Esophagus squamous epithelium (tissue), 5 donors: ENCODE results near the gene TOX2. TPM values are rescaled to one million over a fixed set of nuclear protein-coding genes. Genes with fewer than 3 reads are reported as not detected.

ENCODE experiments used
- DNase-seq: peaks from one replicate; lab custom pipeline; 2025; lab: John Stamatoyannopoulos, UW
- H3K27ac ChIP-seq, 4 donors: fragments of 200-600 bp; sonication (generic); one replicate each; pipeline ENCODE4 v1.5.1; 2016 to 2019; ENCODE audit warnings: mild to moderate bottlenecking in 1 of 4
- H3K27me3 ChIP-seq, 4 donors: fragments of 200-600 bp; sonication (generic); 1 replicate in 3 of 4; 2 replicates in 1 of 4; pipeline versions ENCODE4 v1.5.1 to v1.6.0; 2017 to 2021; ENCODE audit warnings: antibody characterized with exemption in 1 of 4
- H3K36me3 ChIP-seq, 3 donors: fragments of 200-600 bp; sonication (generic); one replicate each; pipeline ENCODE4 v1.5.1; 2016 to 2019
- H3K4me1 ChIP-seq, 3 donors: fragments of 200-600 bp; sonication (generic); one replicate each; pipeline ENCODE4 v1.5.1; 2017 to 2019
- H3K4me3 ChIP-seq, 4 donors: fragments of 200-600 bp; sonication (generic); 1 replicate in 3 of 4; 2 replicates in 1 of 4; pipeline ENCODE4 v1.5.1; 2016 to 2019; ENCODE audit warnings: mild to moderate bottlenecking in 2 of 4, moderate library complexity in 1 of 4
- H3K9me3 ChIP-seq, 3 donors: fragments of 200-600 bp; sonication (generic); one replicate each; pipeline ENCODE4 v1.5.1; 2016 to 2019
- CTCF ChIP-seq, 6 experiments: fragments of 450-650 bp in 4 of 6; fragments of 200-600 bp in 2 of 6; sonication (generic) in 2 of 6; IDR thresholded peaks; one replicate each; pipeline ENCODE4 v1.5.1; 2016 to 2019; ENCODE audit warnings: antibody characterized with exemption in 6 of 6, mild to moderate bottlenecking in 4 of 6, moderate library complexity in 4 of 6
- POLR2A ChIP-seq, 4 donors: fragments of 450-650 bp; IDR thresholded peaks; one replicate each; pipeline ENCODE4 v1.6.1; 2017; ENCODE audit warnings: antibody characterized with exemption in 4 of 4, mild to moderate bottlenecking in 4 of 4, moderate library complexity in 3 of 4
- WGBS, 2 donors: methylation state at CpG; one replicate each; pipeline ENCODE4 v1.1.5; 2018; 5-methylcytosine and 5-hydroxymethylcytosine counted together
- intact Hi-C: fragments of 100-400 bp; cut with DNase I; formaldehyde crosslinking; loops from one replicate; pipeline ENCODE4 v1.15.0; 2022
- total RNA-seq, 4 donors: library from RNA; depleted of rRNA; stranded (reverse); fragments of >200 nt; gene quantifications; one replicate each; pipeline ENCODE4 v1.1.0, GENCODE V29; 2016
- donor health status: DM: yes; HTN: yes; CAD: no.

The TOX2 gene
- total RNA-seq, 4 donors from 2014 or later = 0.99 to 22.9 (median 3.1) TPM

GRCh38 chr20:44068316-44069201, 153.9 kb downstream of the TOX2 start:
- DNase-seq = no peak
- H3K4me3 ChIP-seq = no peak overlapping the region
- H3K27ac ChIP-seq = peak overlapping the region in 1 of 4 donors; percentile 49
- H3K4me1 ChIP-seq = no peaks in the 10 kb centered on the region
- TF ChIP-seq CTCF (IDR thresholded peaks at IDR 0.05) (no peak), POLR2A (IDR thresholded peaks at IDR 0.05) (no peak)
- peaks cover 0 to 5% (median 0%) of the 10 kb centered on the region in 4 donors for H3K27me3 ChIP-seq
- 74 to 81% methylated on average over 11 to 14 of the region's 30 CpGs for WGBS, 2 donors
- intact Hi-C loops = no loop called here
- H3K36me3 ChIP-seq = peaks cover 0 to 15% (median 0%) of the 10 kb centered on the region in 3 donors
- no peaks in the 10 kb centered on the region for H3K9me3 ChIP-seq

- Histone ChIP-seq H3K27ac (peak overlapping the region in 2 of 4 donors; percentile 10 to 63), H3K4me3 (peak overlapping the region in 1 of 4 donors; percentile 16), H3K9me3 (no peaks in the 10 kb centered on the region), H3K27me3 (peaks cover 0 to 5% (median 0%) of the 10 kb centered on the region in 4 donors), H3K4me1 (no peaks in the 10 kb centered on the region), H3K36me3 (peaks cover 0 to 15% (median 0%) of the 10 kb centered on the region in 3 donors)
- TF ChIP-seq CTCF (IDR thresholded peaks at IDR 0.05) (no peak), POLR2A (IDR thresholded peaks at IDR 0.05) (no peak)
- no peak for DNase-seq
- WGBS, 2 donors = 55 to 68% methylated on average over 23 of the region's 26 CpGs
- intact Hi-C loops = no loop called here
Measured at GRCh38 chr20:44069203-44070011, 154.8 kb downstream of the TOX2 start.

GRCh38 chr20:44070139-44070900, 155.7 kb downstream of the TOX2 start:
- WGBS, 2 donors = 62 to 64% methylated on average over 9 to 10 of the region's 17 CpGs
- H3K36me3 ChIP-seq = peaks cover 0 to 15% (median 0%) of the 10 kb centered on the region in 3 donors
- no peaks in the 10 kb centered on the region for H3K4me1 ChIP-seq
- peak overlapping the region in 1 of 4 donors; percentile 16 for H3K4me3 ChIP-seq
- no peaks in the 10 kb centered on the region for H3K9me3 ChIP-seq
- peaks cover 0 to 5% (median 0%) of the 10 kb centered on the region in 4 donors for H3K27me3 ChIP-seq
- peak overlapping the region in 1 of 4 donors; percentile 63 for H3K27ac ChIP-seq
- intact Hi-C loops = no loop called here
- DNase-seq = no peak
- TF ChIP-seq POLR2A (IDR thresholded peaks at IDR 0.05) = no peak
- no peak for TF ChIP-seq CTCF (IDR thresholded peaks at IDR 0.05)

- DNase-seq = no peak
- 74 to 86% methylated on average over 6 to 8 of the region's 10 CpGs for WGBS, 2 donors
- no peak for TF ChIP-seq CTCF (IDR thresholded peaks at IDR 0.05)
- TF ChIP-seq POLR2A (IDR thresholded peaks at IDR 0.05) = no peak
- no peaks in the 10 kb centered on the region for H3K9me3 ChIP-seq
- H3K36me3 ChIP-seq = peaks cover 0 to 15% (median 0%) of the 10 kb centered on the region in 3 donors
- intact Hi-C loops = no loop called here
- H3K27ac ChIP-seq = no peak overlapping the region
- H3K27me3 ChIP-seq = peaks cover 0 to 5% (median 0%) of the 10 kb centered on the region in 4 donors
- H3K4me1 ChIP-seq = no peaks in the 10 kb centered on the region
- H3K4me3 ChIP-seq = no peak overlapping the region
Measured at GRCh38 chr20:44071057-44071456, 156.4 kb downstream of the TOX2 start.
